COLO668 (cell line): ENCODE results near the gene NDUFV1.
"Not testable (repeated sequence)": the region's sequence is repeated elsewhere in the genome, so short reads cannot be mapped to it uniquely, and the experiment has no call there.

Source experiments
- DNase-seq: peaks from one replicate; lab custom pipeline; 2025; ENCODE audit not compliant: unreplicated experiment; lab: John Stamatoyannopoulos, UW

Gene NDUFV1

DNA sequence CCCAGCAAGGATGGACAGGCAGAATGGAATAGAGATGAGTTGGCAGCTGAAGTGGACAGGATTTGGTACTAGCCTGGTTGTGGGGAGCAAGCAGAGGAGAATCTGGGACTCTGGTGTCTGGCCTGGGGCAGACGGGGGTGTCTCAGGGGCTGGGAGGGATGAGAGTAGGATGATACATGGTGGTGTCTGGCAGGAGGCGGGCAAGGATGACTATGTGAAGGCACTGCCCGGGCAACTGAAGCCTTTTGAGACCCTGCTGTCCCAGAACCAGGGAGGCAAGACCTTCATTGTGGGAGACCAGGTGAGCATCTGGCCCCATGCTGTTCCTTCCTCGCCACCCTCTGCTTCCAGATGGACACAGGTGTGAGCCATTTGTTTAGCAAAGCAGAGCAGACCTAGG lies 20.8 kb upstream of the NDUFV1 start:
- DNase-seq, result no peak

DNA sequence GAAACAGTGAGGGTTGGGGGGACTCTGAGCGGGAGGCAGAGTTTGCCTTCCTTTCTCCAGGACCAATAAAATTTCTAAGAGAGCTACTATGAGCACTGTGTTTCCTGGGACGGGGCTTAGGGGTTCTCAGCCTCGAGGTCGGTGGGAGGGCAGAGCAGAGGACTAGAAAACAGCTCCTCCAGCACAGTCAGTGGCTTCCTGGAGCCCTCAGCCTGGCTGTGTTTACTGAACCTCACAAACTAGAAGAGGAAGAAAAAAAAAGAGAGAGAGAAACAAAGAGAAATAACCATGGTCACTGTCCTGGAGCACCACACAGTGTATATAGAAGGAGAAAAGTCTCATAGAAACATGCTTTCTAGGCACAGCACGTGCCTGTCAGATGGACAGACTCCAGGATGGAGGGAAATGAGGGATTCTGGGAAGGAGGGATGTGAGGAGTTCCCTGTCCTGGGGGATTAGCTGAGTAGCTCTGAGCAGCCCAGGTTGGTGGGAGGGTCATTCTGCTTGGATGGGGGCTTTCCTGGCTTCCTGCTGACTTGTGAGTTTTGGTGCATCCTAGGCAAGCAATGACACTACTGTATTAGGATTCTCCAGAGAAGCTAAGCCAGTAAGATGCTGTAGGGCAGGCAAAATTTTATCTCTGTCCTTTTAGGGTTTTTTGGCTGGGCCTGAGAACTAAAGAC lies 20.0 kb upstream of the NDUFV1 start:
- DNase-seq, result no peak

DNA sequence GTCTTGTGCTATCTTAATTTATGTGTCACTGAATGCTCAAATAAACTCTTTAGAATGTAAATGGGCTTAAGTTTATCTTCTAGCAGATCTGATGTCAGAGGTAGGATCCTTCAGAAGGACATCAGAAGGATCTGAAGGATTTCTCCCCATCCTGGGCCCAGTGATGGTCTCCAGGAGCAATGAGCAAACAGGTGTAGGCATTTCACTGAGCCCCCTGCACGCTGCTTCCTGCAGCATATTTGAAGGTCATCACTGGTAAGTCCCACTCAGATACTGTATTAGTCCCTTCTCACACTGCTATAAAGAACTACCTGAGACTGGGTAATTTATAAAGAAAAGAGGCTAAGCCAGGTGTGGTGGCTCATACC lies 18.6 kb upstream of the NDUFV1 start:
- no peak for DNase-seq

DNA sequence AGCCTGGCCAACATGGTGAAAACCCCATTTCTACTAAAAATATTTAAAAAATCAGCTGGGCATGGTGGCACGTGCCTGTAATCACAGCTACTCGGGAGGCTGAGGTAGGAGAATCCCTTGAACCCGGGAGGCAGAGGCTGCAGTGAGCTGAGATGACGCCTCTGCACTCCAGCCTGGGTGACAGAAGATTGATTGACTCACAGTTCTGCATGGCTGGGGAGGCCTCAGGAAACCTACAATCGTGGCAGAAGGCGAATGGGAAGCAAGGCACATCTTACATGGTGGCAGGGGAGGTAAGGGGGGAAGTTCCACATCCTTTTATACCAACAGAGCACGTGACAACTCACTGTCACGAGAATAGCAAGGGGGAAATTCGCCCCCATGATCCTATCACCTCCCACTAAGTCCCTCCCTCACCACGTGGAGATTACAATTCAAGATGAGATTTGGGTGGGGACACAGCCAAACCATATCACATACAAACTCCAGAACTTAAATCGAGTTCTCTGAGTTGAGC lies 17.8 kb upstream of the NDUFV1 start:
- not testable (repeated sequence) for DNase-seq

DNA sequence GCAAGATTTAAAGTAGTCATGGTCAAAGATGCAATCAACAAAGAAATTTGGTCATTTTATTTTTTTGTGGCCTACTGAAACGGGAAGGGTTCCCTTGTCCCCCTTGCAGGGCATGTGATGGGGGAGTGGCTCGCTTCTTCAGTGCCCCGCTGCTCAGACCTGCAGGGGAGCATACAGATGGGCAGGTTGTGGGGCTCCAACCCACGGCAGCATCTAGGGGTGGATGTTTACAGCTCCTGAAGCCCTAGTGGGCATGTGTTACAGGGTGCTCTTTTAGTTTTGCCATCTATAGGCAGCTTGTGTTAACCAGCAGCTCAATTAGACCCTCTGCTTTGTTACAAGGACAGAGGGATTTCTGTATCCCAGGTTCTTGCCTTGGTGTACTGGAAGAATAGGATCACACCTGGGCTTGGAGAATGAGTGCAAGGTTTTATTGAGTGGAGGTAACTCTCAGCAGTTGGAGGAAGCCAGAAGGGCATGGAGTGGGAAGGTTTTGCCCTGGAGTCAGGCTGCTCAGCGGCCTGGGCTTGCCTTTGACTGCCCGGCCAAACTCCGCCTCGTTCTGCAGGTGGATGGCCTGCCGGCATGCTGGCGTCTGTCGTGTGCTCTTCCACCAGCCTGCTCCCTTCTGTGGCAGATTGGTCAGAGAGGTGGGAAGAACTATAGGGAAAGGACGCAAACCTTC lies 13.7 kb upstream of the NDUFV1 start:
- DNase-seq, result no peak

DNA sequence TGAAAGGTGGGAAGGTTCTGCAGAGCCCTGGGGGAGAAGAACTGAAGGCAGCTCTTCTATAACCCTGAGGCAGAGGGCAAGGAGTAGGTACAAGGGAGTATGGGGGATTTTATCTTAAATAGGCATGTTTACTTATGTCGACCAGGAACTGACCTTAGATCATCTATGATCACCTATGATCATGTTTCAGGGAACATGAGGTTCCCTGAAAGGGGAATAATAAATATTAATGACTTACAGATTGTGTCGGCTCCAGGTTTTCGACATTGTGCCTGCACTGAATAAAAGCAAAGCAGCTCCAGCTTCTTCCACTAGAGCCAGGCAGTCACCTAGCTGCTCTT lies 13.2 kb upstream of the NDUFV1 start:
- no peak for DNase-seq

DNA sequence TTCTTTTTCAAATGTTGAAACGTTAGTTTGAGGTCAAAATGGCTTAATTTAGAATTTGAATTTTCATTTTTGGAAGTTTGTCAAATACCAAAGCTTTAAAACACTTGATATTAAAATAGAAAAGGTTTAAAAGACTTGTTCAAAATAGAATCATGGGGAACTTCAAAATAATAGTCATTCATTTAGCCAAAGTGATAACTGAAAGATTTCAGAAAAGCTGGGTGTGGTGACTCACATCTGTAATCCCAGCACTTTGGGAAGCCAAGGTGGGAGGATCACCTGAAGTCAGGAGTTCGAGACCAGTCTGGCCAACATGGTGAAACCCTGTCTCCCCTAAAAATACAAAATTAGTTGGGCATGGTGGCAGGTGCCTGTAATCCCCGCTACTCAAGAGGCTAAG lies 12.3 kb upstream of the NDUFV1 start:
- no peak for DNase-seq

DNA sequence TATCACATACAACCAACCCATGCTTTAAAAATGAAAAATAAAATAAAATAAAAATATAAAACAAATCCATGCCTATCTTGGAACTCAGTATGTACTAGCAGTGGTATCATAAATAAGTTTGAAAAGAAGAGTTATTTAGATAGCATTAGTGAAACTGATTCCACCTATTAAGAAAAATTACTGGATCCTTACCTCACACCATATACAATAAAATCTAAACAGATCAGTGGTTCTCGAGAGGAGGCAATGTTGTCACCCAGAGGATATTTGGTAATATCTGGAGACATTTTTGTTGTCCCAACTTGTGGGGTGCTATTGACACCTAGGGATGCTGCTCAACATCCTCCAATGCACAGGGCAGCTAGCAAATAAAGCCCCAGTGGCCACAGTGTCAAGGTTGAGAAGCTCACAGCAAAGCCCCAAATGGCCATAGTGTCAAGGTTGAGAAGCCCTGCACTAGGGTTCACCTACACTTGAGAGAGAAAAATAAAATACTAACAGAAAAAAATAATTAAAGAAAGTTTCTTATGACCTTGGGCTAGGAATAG lies 9.9 kb upstream of the NDUFV1 start:
- DNase-seq, result no peak

DNA sequence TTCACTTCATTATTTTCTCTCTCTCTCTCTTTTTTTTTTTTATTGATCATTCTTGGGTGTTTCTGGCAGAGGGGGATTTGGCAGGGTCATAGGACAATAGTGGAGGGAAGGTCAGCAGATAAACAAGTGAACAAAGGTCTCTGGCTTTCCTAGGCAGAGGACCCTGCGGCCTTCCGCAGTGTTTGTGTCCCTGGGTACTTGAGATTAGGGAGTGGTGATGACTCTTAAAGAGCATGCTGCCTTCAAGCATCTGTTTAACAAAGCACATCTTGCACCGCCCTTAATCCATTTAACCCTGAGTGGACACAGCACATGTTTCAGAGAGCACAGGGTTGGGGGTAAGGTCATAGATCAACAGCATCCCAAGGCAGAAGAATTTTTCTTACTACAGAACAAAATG lies 9.3 kb upstream of the NDUFV1 start:
- not testable (repeated sequence) for DNase-seq

DNA sequence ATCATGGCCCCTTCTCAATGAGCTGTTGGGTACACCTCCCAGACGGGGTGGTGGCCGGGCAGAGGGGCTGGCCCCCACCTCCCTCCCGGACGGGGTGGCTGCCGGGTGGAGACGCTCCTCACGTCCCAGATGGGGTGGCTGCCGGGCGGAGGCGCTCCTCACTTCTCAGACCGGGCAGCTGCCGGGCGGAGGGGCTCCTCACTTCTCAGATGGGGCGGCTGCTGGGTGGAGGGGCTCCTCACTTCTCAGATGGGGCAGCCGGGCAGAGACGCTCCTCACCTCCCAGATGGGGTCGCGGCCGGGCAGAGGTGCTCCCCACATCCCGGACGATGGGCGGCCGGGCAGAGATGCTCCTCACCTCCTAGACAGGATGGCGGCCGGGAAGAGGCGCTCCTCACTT lies 8.8 kb upstream of the NDUFV1 start:
- DNase-seq, result not testable (repeated sequence)

DNA sequence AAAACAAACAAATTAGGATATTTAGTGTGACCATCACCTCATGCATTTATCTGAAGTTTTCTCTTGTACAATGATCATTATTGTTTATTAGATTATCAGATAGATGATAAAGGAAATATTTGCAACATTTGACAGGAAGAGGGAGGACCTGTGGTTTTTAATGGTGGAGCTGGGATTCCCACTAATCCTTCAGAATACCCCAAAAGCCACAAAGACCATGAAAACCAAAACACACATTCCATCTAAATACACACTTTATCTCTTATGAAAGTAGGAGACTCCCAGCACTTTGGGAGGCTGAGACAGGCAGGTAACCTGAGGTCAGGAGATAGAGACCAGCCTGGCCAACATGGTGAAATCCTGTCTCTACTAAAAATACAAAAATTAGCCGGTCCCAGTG lies 7.6 kb upstream of the NDUFV1 start:
- DNase-seq, result no peak

DNA sequence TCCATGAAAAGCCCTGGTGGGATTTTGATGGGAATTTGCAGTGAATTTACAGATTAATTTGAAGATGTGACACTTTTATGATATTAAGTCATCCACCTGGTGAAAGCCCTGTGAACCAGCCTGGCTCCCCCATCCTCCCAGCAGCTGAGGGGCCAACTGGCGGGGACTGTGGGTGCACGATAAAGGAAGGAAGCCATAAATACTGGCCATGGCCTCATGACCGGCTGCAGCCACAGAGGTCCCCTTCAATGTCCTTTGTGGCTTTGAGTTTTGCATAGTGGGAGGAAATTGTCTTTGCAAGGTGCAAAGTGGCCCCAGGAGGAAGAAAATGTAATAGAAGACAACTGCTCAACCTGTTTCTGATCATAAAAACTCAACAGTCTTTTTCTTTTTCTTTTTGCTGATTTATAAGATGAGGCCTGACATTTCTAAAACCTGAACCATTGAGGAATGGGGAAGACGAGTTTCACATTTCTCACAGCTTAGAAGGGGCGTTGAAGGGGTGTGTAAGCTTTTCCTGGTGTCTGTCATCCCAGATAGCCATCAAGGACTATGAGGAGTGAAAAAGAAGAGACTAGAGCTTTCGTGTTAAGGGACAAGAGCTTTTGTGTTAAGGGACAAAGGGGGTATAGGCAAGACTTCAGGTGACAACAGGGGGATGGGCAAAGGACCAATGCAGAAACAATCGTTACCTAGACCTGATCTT lies 6.3 kb upstream of the NDUFV1 start:
- no peak for DNase-seq

DNA sequence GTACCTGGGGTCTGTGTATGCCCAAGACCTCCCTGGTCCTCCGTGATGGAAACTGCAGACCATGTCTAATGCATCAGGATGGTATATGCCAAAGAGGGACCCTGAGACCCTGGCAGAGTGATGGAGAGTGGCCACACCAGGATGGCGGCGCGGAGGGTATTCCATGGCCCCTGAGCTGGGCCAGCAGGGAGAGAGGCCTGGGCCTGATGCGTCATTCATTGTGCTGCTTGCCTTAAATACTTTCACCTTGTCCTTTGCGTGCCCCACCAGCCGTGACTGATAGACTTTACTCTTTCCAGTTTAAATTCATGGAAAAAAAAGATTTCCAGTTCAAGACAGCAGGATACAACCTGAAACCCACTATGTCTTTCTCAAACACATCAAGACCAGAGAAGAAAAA lies 5.6 kb upstream of the NDUFV1 start:
- no peak for DNase-seq

DNA sequence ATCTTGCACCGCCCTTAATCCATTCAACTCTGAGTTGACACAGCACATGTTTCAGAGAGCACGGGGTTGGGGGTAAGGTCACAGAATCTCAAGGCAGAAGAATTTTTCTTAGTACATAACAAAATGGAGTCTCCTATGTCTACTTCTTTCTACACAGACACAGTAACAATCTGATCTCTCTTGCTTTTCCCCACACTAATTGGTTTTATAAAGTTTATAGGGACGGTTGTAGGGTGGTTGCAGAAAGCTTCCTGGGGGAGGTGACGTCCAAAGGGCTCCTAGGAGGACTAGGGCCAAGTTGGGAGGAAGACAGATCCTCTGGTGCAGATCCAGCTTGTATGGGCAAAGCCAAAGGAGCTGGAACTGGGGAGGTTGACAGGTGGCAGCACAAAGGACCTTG lies 2.6 kb upstream of the NDUFV1 start:
- not testable (repeated sequence) for DNase-seq

DNA sequence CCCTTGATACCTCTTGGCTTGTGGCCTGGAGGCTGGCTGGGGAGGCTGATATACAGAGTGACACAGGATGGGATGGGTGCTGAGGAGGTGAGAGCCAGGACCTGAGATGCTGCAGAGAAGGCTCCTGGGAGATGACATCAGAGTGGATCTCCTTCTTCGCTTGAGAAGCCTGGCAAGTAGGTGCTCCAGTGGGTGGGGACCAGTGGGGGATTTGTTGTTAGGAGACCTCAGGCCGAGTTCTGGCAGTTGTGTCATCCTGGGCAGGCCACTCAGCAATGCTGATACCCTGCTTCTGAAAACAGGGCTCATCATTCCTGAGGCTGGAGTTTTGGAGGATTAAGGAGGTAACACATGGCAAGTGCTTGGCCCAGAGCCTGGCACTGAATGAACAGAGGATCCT lies 1.9 kb upstream of the NDUFV1 start:
- no peak for DNase-seq

DNA sequence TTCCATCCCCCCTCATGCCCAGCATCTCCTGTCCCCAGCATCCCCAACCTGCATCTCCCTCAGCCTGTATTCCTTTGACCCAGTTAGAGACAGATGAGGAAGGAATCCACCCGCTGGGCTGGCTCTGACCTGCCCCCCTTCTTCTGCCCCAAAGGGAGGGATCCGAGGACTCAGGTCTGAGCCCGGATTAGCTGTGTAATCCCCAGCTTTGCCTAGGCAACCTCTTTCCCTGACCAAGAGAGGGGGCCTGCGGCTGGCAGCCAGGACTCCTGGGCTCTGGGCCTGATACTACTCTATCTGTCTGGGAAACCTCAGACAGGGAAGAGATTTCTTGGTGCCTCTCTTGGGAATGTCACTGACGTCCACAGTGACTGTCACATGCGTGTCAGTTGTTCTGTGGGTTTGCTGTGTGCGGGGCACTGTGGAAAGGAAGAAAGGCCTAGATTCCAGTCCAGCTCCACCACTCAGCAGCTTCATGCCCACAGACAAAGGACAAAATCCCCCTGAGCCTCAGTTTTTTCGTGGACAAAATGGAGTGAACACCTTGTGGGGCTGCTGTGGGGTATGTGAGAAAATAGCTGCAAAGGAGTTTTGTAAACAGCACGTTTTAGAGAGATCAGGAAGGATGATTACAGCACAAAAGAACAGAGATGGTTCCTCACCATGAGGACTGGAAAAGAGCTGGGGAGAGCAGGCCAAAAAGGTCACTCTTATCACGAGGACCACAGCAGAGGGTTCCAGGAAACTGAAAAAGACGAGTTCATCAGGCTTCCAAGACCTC lies 1.3 kb upstream of the NDUFV1 start:
- DNase-seq, result no peak

DNA sequence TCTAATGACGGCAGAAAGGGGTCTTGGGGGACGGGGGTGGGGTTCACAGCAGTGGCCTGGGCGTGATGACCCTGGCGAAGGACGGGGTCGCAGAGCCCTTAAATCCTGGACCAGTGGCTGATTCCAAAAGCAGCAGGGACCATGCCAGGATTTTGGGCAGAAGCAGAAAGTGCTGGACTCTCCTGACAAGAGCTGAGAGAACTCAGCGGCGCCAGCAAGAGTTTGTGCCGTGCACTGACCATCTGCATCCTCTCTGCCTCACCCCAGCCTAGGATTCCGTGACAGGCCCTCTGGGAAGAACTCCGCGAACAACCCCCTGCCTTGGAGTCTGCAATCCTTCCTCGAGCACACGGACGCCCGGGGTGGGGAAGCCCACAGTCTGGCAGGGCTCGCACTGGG lies 644 bp upstream of the NDUFV1 start:
- DNase-seq, result no peak

DNA sequence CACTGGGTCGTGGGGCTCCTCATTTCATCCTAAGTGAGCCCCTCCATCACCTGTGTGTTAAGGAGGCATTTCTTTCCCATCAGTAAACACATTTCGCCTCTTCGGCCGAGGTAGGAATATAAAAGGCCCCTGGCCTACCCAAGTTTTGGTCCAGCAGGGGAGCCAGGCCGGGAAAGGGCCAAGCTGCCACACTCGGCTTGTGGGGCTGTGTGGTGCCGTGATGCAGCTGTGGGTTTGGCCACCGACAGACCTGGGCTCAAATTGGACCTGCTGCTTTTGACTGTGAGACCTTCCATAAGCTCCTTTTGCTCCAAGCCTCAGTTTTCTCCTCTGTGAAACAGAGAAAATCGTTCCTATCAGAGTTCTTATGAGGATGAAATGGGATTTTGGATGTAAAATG lies 771 bp downstream of the NDUFV1 start:
- DNase-seq, result no peak

DNA sequence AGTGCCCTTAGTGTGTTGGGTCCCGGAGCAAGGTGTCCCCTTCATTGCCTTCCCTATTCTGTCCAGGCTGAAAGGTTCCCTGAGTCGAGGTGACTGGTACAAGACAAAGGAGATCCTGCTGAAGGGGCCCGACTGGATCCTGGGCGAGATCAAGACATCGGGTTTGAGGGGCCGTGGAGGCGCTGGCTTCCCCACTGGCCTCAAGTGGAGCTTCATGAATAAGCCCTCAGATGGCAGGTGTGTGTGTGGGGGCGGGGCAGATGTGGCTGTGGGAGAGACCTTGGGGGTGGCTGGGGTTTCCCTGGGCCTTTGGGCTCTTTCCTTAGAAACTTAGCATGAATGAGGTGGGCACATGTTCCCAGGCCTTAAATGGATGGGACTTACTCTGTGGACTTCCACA lies 1.8 kb downstream of the NDUFV1 start:
- no peak for DNase-seq

DNA sequence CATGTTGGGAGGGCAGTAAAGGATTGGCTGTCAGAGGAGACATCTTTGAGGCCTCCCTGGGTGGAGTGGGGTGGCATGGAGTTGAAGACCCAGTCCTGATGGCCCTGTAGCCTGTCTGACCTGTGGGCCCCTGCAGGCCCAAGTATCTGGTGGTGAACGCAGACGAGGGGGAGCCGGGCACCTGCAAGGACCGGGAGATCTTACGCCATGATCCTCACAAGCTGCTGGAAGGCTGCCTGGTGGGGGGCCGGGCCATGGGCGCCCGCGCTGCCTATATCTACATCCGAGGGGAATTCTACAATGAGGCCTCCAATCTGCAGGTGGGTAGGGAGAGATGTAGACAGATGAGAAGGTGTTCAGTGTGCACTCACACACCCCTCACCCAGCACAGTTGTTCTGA lies 2.6 kb downstream of the NDUFV1 start:
- no peak for DNase-seq

DNA sequence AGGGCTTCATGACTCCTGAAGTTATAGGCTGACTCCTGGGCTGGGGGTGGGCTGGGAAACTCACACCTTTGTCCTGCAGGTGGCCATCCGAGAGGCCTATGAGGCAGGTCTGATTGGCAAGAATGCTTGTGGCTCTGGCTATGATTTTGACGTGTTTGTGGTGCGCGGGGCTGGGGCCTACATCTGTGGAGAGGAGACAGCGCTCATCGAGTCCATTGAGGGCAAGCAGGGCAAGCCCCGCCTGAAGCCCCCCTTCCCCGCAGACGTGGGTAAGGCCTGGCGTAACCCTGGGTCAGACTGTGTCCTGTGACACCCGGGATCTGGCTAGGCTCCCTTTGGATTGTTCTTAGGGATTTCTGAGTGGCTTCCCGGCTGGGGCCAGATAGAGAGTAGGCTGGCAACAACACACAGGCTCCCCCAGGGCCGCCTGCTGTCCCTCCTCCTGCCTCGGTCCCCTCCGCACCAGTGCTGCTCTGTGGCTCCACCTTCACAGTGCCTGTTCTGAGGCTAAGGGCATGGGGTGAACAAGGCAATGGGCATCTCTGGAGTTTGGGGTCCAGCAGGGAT lies 3.6 kb downstream of the NDUFV1 start:
- DNase-seq, result no peak
